Upper lobe of right lung (tissue), 1 donor: ENCODE data around the gene NAALADL2. TPM values are rescaled to one million over a fixed set of nuclear protein-coding genes. Genes with fewer than 3 reads are reported as not detected.

ENCODE experiments used
- ATAC-seq: fragments of 200-7000 bp; cut with Tn5 transposase; one replicate; pipeline ENCODE4 v1.9.1; 2020; ENCODE audit warnings: mild to moderate bottlenecking, moderate library complexity
- DNase-seq: peaks from one replicate; pipeline ENCODE4 v3.0.0-alpha.2; 2020
- H3K27ac ChIP-seq: fragments of 200-600 bp; one replicate; pipeline ENCODE4 v1.8.0; 2022
- H3K27me3 ChIP-seq: fragments of 200-600 bp; one replicate; pipeline ENCODE4 v1.8.0; 2022; ENCODE audit warnings: mild to moderate bottlenecking
- H3K36me3 ChIP-seq: fragments of 200-600 bp; one replicate; pipeline ENCODE4 v1.8.0; 2022
- H3K4me1 ChIP-seq: fragments of 200-600 bp; one replicate; pipeline ENCODE4 v1.8.0; 2022
- H3K4me3 ChIP-seq: fragments of 200-600 bp; one replicate; pipeline ENCODE4 v1.8.0; 2022; ENCODE audit warnings: mild to moderate bottlenecking
- H3K9me3 ChIP-seq: fragments of 200-600 bp; one replicate; pipeline ENCODE4 v1.8.0; 2022
- CTCF ChIP-seq: fragments of 200-600 bp; IDR thresholded peaks from one replicate; pipeline ENCODE4 v1.8.0; 2022; ENCODE audit warnings: antibody characterized with exemption
- intact Hi-C: fragments of 100-400 bp; cut with DNase I; formaldehyde crosslinking; loops from one replicate; pipeline ENCODE4 v1.11.0; 2022
- total RNA-seq: library from RNA; stranded (reverse); fragmentation: NEBNext Ultra II Directional; extraction: Animal tissue kit (Norgen Biotek cat#: 25700); gene quantifications from one replicate; pipeline ENCODE4 v1.2.1, GENCODE V29; 2021
- donor health status: DM: no; HTN: yes; CAD: no; lungs with severe emphysema.

Gene NAALADL2
- total RNA-seq, 1 donor from 2014 or later = 8.5 TPM

- Histone ChIP-seq H3K9me3 (no peaks in the 10 kb centered on the region), H3K36me3 (no peaks in the 10 kb centered on the region), H3K4me3 (no peak overlapping the region), H3K27me3 (no peaks in the 10 kb centered on the region), H3K27ac (no peak overlapping the region), H3K4me1 (no peaks in the 10 kb centered on the region)
- intact Hi-C loops = no loop called here
- ATAC-seq = no peak
- no peak for TF ChIP-seq CTCF
- DNase-seq = no peak
These were observed 340.8 kb downstream of the NAALADL2 start for GRCh38 chr3:175199961-175200360.

- Histone ChIP-seq H3K4me3 (no peak overlapping the region), H3K27ac (no peak overlapping the region), H3K27me3 (no peaks in the 10 kb centered on the region), H3K36me3 (no peaks in the 10 kb centered on the region), H3K4me1 (no peaks in the 10 kb centered on the region), H3K9me3 (no peaks in the 10 kb centered on the region)
- intact Hi-C loops = no loop called here
- ATAC-seq (no peak), DNase-seq (no peak)
- TF ChIP-seq CTCF = no peak
These were observed 341.4 kb downstream of the NAALADL2 start for GRCh38 chr3:175200391-175201095.

- Histone ChIP-seq H3K4me1 (no peaks in the 10 kb centered on the region), H3K36me3 (no peaks in the 10 kb centered on the region), H3K4me3 (no peak overlapping the region), H3K27ac (no peak overlapping the region), H3K27me3 (no peaks in the 10 kb centered on the region), H3K9me3 (no peaks in the 10 kb centered on the region)
- ATAC-seq (no peak), DNase-seq (no peak)
- intact Hi-C loops = no loop called here
- no peak for TF ChIP-seq CTCF
These were observed 348.2 kb downstream of the NAALADL2 start for GRCh38 chr3:175207361-175207760.

- H3K4me3 ChIP-seq = no peak overlapping the region
- no peak for TF ChIP-seq CTCF
- no peak overlapping the region for H3K27ac ChIP-seq
- no peaks in the 10 kb centered on the region for H3K36me3 ChIP-seq
- no peaks in the 10 kb centered on the region for H3K4me1 ChIP-seq
- intact Hi-C loops = no loop called here
- no peak for ATAC-seq
- no peaks in the 10 kb centered on the region for H3K27me3 ChIP-seq
- DNase-seq = no peak
- H3K9me3 ChIP-seq = no peaks in the 10 kb centered on the region
These were observed 349.2 kb downstream of the NAALADL2 start for GRCh38 chr3:175208326-175208725.

GRCh38 chr3:175211466-175211865, 352.3 kb downstream of the NAALADL2 start:
- H3K36me3 ChIP-seq = no peaks in the 10 kb centered on the region
- DNase-seq = no peak
- no peak for ATAC-seq
- H3K27me3 ChIP-seq = no peaks in the 10 kb centered on the region
- intact Hi-C loops = no loop called here
- TF ChIP-seq CTCF = no peak
- no peaks in the 10 kb centered on the region for H3K4me1 ChIP-seq
- H3K27ac ChIP-seq = no peak overlapping the region
- H3K4me3 ChIP-seq = no peak overlapping the region
- no peaks in the 10 kb centered on the region for H3K9me3 ChIP-seq

GRCh38 chr3:175212896-175213295, 353.8 kb downstream of the NAALADL2 start:
- no peaks in the 10 kb centered on the region for H3K9me3 ChIP-seq
- DNase-seq (no peak), ATAC-seq (peak; percentile 55)
- H3K27me3 ChIP-seq = no peaks in the 10 kb centered on the region
- intact Hi-C loops = no loop called here
- H3K36me3 ChIP-seq = no peaks in the 10 kb centered on the region
- H3K4me3 ChIP-seq = no peak overlapping the region
- no peaks in the 10 kb centered on the region for H3K4me1 ChIP-seq
- H3K27ac ChIP-seq = no peak overlapping the region
- TF ChIP-seq CTCF = no peak
